HL-60 (cell line): ENCODE data around the gene SRCIN1.

Experiments
- CTCF ChIP-seq: IDR thresholded peaks from one replicate; pipeline ENCODE4 v1.5.1; 2011; ENCODE audit warnings: low read length, control low read depth, inconsistent platforms; ENCODE audit not compliant: insufficient read depth
- GABPA ChIP-seq: IDR thresholded peaks from 2 replicates; pipeline ENCODE4 v1.6.1; 2012; ENCODE audit warnings: low read depth
- POLR2AphosphoS5 ChIP-seq: IDR thresholded peaks from 2 replicates; pipeline ENCODE4 v1.6.1; 2012; ENCODE audit warnings: low read depth
- SPI1 ChIP-seq: IDR thresholded peaks from 2 replicates; pipeline ENCODE4 v1.6.1; 2012; ENCODE audit warnings: low read depth, mild to moderate bottlenecking, borderline replicate concordance
- TF ChIP-seq, protein P1 (sequence below): IDR thresholded peaks from 2 replicates; pipeline ENCODE4 v1.6.1; 2012; ENCODE audit warnings: low read depth; ENCODE audit not compliant: insufficient replicate concordance

DNA sequence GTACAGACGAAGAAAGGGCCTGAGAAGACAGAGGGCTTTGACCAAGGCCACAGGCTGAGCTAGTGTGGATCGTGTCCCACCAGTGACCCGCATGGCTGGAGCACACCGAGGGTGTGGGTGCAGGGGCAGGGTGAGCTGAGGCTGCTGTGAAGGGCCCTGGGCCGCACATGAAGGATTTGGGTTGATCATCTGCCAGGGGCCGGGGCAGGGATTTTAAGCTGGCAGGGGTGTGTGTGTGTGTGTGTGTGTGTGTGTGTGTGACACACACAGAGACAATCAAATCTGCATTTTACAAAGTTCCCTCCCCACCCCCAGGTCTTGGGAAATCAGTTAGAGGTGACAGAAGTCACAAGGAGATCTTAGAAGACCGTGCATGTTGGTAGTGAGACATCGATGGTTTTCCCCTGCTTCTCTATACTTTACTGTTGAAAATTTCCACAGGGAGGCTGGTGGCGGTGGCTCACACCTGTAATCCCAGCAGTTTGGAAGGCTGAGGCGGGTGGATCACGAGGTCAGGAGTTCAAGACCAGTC, 65.2 kb downstream of the SRCIN1 start:
- no peak for TF ChIP-seq CTCF
- no peak for TF ChIP-seq SPI1
- TF ChIP-seq POLR2AphosphoS5, result no peak
- no peak for TF ChIP-seq GABPA
- TF ChIP-seq, protein P1, sequence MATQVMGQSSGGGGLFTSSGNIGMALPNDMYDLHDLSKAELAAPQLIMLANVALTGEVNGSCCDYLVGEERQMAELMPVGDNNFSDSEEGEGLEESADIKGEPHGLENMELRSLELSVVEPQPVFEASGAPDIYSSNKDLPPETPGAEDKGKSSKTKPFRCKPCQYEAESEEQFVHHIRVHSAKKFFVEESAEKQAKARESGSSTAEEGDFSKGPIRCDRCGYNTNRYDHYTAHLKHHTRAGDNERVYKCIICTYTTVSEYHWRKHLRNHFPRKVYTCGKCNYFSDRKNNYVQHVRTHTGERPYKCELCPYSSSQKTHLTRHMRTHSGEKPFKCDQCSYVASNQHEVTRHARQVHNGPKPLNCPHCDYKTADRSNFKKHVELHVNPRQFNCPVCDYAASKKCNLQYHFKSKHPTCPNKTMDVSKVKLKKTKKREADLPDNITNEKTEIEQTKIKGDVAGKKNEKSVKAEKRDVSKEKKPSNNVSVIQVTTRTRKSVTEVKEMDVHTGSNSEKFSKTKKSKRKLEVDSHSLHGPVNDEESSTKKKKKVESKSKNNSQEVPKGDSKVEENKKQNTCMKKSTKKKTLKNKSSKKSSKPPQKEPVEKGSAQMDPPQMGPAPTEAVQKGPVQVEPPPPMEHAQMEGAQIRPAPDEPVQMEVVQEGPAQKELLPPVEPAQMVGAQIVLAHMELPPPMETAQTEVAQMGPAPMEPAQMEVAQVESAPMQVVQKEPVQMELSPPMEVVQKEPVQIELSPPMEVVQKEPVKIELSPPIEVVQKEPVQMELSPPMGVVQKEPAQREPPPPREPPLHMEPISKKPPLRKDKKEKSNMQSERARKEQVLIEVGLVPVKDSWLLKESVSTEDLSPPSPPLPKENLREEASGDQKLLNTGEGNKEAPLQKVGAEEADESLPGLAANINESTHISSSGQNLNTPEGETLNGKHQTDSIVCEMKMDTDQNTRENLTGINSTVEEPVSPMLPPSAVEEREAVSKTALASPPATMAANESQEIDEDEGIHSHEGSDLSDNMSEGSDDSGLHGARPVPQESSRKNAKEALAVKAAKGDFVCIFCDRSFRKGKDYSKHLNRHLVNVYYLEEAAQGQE, result no peak
